Bronchial epithelial cell (primary cell): ENCODE measurements around the gene C1QB. TPM values are rescaled to one million over a fixed set of nuclear protein-coding genes. Genes with fewer than 3 reads are reported as not detected.

Experiments
- DNase-seq: peaks from one replicate; pipeline ENCODE4 v3.0.0-alpha.2; 2010; ENCODE audit warnings: low read depth
- FAIRE-seq: peaks from 2 replicates; lab custom pipeline; 2011; peaks lifted over from hg19 to GRCh38; lab: Jason Lieb, UNC
- H3K27me3 ChIP-seq: 2 replicates; pipeline ENCODE4 v1.5.1; 2011; ENCODE audit warnings: low read length; ENCODE audit not compliant: control insufficient read depth, insufficient read depth
- H3K36me3 ChIP-seq: 2 replicates; pipeline ENCODE4 v1.5.1; 2011; ENCODE audit warnings: low read length; ENCODE audit not compliant: control insufficient read depth, insufficient read depth
- H3K4me3 ChIP-seq: 2 replicates; pipeline ENCODE4 v1.5.1; 2011; ENCODE audit warnings: mild to moderate bottlenecking, low read depth, low read length, control low read depth
- total RNA-seq: library from RNA; depleted of rRNA; stranded (reverse); fragments of >200 nt; gene quantifications from 2 replicates; pipeline ENCODE4 v1.2.1, GENCODE V29; 2014
- TF ChIP-seq, protein P1 (sequence below): IDR thresholded peaks from 2 replicates; pipeline ENCODE4 v1.5.1; 2011; ENCODE audit warnings: mild to moderate bottlenecking, moderate library complexity, low read length, control low read depth, inconsistent platforms; ENCODE audit not compliant: insufficient read depth, severe bottlenecking

Gene C1QB
- total RNA-seq: not detected in 2 replicates

- FAIRE-seq (no peak), DNase-seq (no peak)
- H3K4me3 ChIP-seq: no peak within 1 kb of the TSS
- no peaks in the 10 kb centered on the region for H3K36me3 ChIP-seq
- peaks cover 7% of the 10 kb centered on the region for H3K27me3 ChIP-seq
- TF ChIP-seq, protein P1, sequence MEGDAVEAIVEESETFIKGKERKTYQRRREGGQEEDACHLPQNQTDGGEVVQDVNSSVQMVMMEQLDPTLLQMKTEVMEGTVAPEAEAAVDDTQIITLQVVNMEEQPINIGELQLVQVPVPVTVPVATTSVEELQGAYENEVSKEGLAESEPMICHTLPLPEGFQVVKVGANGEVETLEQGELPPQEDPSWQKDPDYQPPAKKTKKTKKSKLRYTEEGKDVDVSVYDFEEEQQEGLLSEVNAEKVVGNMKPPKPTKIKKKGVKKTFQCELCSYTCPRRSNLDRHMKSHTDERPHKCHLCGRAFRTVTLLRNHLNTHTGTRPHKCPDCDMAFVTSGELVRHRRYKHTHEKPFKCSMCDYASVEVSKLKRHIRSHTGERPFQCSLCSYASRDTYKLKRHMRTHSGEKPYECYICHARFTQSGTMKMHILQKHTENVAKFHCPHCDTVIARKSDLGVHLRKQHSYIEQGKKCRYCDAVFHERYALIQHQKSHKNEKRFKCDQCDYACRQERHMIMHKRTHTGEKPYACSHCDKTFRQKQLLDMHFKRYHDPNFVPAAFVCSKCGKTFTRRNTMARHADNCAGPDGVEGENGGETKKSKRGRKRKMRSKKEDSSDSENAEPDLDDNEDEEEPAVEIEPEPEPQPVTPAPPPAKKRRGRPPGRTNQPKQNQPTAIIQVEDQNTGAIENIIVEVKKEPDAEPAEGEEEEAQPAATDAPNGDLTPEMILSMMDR: no peak
These were observed at the start of gene C1QB for GRCh38 chr1:22652881-22653316. TSS of gene C1QB (plus strand) at chr1:22653236. CDS start at chr1:22659463, 6,227 bp downstream.

GRCh38 chr1:22606161-22606560, 46.9 kb upstream of the C1QB start:
- no peak for FAIRE-seq
- TF ChIP-seq, protein P1: no peak
- Histone ChIP-seq H3K4me3 (no peak overlapping the region), H3K27me3 (peaks cover 4% of the 10 kb centered on the region), H3K36me3 (no peaks in the 10 kb centered on the region)
- DNase-seq: no peak

DNA sequence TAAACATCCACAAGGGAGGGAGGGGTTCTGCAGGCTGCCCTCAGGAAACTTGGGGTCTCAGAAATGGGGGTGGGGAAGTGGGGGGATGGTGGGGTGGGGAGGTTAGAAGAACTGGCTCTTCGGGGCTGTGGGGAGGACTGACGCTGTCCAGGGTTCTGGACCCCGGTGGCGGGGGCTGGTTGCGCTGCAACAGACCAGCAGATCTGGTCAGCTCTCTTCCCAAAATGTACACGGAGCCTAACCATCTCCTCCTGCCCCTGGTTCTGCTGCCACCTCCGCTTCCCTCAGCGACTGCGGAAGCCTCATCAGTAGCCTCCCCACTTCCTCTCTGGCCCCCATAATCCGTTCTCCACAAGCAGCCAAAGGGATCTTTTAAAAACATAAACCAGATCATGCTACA, 45.9 kb upstream of the C1QB start:
- DNase-seq (no peak), FAIRE-seq (no peak)
- Histone ChIP-seq H3K27me3 (peaks cover 1% of the 10 kb centered on the region), H3K36me3 (no peaks in the 10 kb centered on the region), H3K4me3 (no peak overlapping the region)
- TF ChIP-seq, protein P1: no peak

DNA sequence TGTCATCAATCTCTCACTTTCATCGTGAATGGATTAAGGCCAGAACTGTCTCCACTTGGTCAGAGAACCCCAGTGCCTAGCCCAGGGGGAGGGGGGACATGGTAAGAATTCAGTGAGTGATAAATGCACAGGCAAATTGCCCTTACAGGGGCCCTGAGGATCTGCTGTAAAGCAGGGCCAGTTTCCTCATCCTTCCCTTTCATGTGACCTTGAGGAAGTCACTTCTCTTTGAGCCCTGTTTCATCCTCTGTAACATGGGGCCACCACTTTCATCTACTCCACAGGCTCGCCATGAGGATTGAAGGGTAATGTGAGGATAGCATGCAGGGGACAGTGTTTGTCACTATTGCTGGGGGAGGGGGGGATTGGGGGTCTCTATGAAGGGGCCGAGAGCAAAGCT, 44.7 kb upstream of the C1QB start:
- H3K36me3 ChIP-seq: no peaks in the 10 kb centered on the region
- no peak for DNase-seq
- no peak overlapping the region for H3K4me3 ChIP-seq
- FAIRE-seq: no peak
- TF ChIP-seq, protein P1: no peak
- peaks cover 1% of the 10 kb centered on the region for H3K27me3 ChIP-seq

DNA sequence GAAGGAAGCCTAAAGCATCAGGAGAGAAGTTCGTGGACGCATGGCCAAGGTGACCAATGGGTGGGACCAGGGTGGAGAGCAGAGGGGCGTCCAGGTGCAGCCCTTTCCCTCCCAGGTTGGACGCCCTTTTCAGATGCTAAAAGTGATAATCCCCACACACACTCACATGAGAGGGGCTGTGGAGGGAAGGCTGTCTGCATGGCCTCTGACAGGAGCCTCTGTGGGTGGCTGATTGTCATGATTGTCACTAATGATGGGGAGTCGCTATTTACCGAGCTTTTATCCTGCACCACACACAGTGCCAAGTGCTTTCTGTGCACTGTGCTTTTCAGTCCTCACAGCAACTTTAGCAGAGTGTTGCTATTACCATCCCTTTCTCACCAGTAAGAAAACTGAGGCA, 43.7 kb upstream of the C1QB start:
- peak; percentile 58 for FAIRE-seq
- TF ChIP-seq, protein P1: no peak
- peaks cover 1% of the 10 kb centered on the region for H3K27me3 ChIP-seq
- DNase-seq: no peak
- H3K36me3 ChIP-seq: no peaks in the 10 kb centered on the region
- no peak overlapping the region for H3K4me3 ChIP-seq

- DNase-seq (peak; percentile 41), FAIRE-seq (no peak)
- H3K36me3 ChIP-seq: no peaks in the 10 kb centered on the region
- no peaks in the 10 kb centered on the region for H3K27me3 ChIP-seq
- TF ChIP-seq, protein P1: no peak
- H3K4me3 ChIP-seq: no peak overlapping the region
These were observed 41.5 kb upstream of the C1QB start for GRCh38 chr1:22611530-22611947.
